HepG2 (cell line): ENCODE measurements around the gene LYPLA2. TPM values are rescaled to one million over a fixed set of nuclear protein-coding genes. Genes with fewer than 3 reads are reported as not detected.

ENCODE experiments used
- AGO1 ChIP-seq: fragments of 200-400 bp; formaldehyde crosslinking; IDR thresholded peaks from 2 replicates; pipeline ENCODE4 v1.6.1; 2017; ENCODE audit warnings: mild to moderate bottlenecking, low read depth, low read length, moderate library complexity; ENCODE audit not compliant: poor library complexity, severe bottlenecking
- FOSL2 ChIP-seq: sonication (generic); formaldehyde crosslinking; IDR thresholded peaks from 2 replicates; pipeline ENCODE4 v1.4.0; 2020; ENCODE audit warnings: missing genetic modification reagents
- GABPA ChIP-seq, 2 experiments: IDR thresholded peaks; 2 replicates each; pipeline ENCODE4 v1.6.1; 2011 to 2016; ENCODE audit warnings: low read depth in 2 of 2, low read length in 1 of 2, missing biosample characterization in 1 of 2, missing genetic modification characterization in 1 of 2
- MBD4 ChIP-seq: IDR thresholded peaks from 2 replicates; pipeline ENCODE4 v1.6.1; 2012; ENCODE audit warnings: low read length, inconsistent platforms, borderline replicate concordance
- PHF20 ChIP-seq: sonication (generic); formaldehyde crosslinking; IDR thresholded peaks from 2 replicates; pipeline ENCODE4 v1.5.0; 2020; ENCODE audit warnings: mild to moderate bottlenecking, missing genetic modification reagents
- PRDM4 ChIP-seq: sonication (generic); formaldehyde crosslinking; IDR thresholded peaks from 2 replicates; pipeline ENCODE4 v1.9.0; 2021; ENCODE audit warnings: missing genetic modification reagents, borderline replicate concordance
- SALL2 ChIP-seq: sonication (generic); formaldehyde crosslinking; IDR thresholded peaks from 2 replicates; pipeline ENCODE4 v1.8.1; 2023; ENCODE audit warnings: mild to moderate bottlenecking, missing genetic modification reagents, inconsistent platforms
- SIN3B ChIP-seq: fragments of 150-350 bp; IDR thresholded peaks from 2 replicates; pipeline ENCODE4 v1.6.1; 2014; ENCODE audit warnings: low read length
- ZHX2 ChIP-seq, 2 experiments: sonication (generic) in 1 of 2; formaldehyde crosslinking in 1 of 2; IDR thresholded peaks; 2 replicates each; pipeline versions ENCODE4 v1.6.1 to v1.9.0; 2014 to 2022; ENCODE audit warnings: antibody characterized with exemption in 1 of 2, borderline replicate concordance in 1 of 2, inconsistent platforms in 1 of 2, low read depth in 1 of 2, missing genetic modification reagents in 1 of 2
- ZNF350 ChIP-seq: sonication (generic); formaldehyde crosslinking; IDR thresholded peaks from 2 replicates; pipeline ENCODE4 v1.4.0; 2020; ENCODE audit warnings: mild to moderate bottlenecking, low read depth, missing genetic modification reagents, borderline replicate concordance
- ZNF589 ChIP-seq: sonication (generic); formaldehyde crosslinking; conservative IDR thresholded peaks from 2 replicates; pipeline ENCODE4 v1.8.0; 2022; ENCODE audit warnings: mild to moderate bottlenecking, moderate library complexity, missing genetic modification reagents
- ZNF710 ChIP-seq: sonication (generic); formaldehyde crosslinking; IDR thresholded peaks from 2 replicates; pipeline ENCODE4 v1.5.0; 2020; ENCODE audit warnings: mild to moderate bottlenecking, missing genetic modification reagents, borderline replicate concordance
- ZNF770 ChIP-seq: sonication (generic); formaldehyde crosslinking; IDR thresholded peaks from 2 replicates; pipeline ENCODE4 v1.5.0; 2020; ENCODE audit warnings: mild to moderate bottlenecking, missing genetic modification reagents
- polyA plus RNA-seq, 8 experiments: library from polyadenylated mRNA; depleted of rRNA in 3 of 8; stranded (reverse) in 7 of 8; unstranded in 1 of 8; fragments of >200 nt; fragmentation: Illumina TruSeq in 4 of 8; extraction: Trizol in 4 of 8; gene quantifications; 2 replicates each; pipeline versions ENCODE4 v1.2.1 to v1.2.3, GENCODE V29; 2011 to 2016; ENCODE audit warnings: low read depth in 4 of 8, missing spikeins in 1 of 8, mixed read lengths in 1 of 8; ENCODE audit not compliant: insufficient read depth in 1 of 8
- total RNA-seq, 5 experiments: library from RNA; depleted of rRNA; stranded (reverse); fragments of >200 nt; fragmentation: Illumina TruSeq; extraction: Trizol; gene quantifications; 2 replicates each; pipeline ENCODE4 v1.2.3, GENCODE V29; 2016; ENCODE audit warnings: low read depth in 1 of 5

The LYPLA2 gene
- total and polyA plus RNA-seq, 2 of the 13 experiments (the other 11 are each of a cell fraction or from before 2014, with no cell fraction given): 72.1 to 73.2 TPM

- TF ChIP-seq PHF20: peak; percentile 73; the same call in 1 of the 2 replicates
- TF ChIP-seq SALL2 (CRISPR knock-in tag): no peak
- peak; percentile 26; the same call in 1 of the 2 replicates for TF ChIP-seq ZNF770
- TF ChIP-seq ZHX2 (IDR thresholded peaks at IDR 0.05; ENCODE audit: low read depth): 0 out of 2 replicates have a peak, but pooled peaks have one; percentile 26
- TF ChIP-seq ZHX2 (CRISPR knock-in tag; IDR thresholded peaks at IDR 0.05; ENCODE audit: borderline replicate concordance): no peak
- peak; percentile 79 for TF ChIP-seq AGO1
- TF ChIP-seq FOSL2 (CRISPR knock-in tag): 0 out of 2 replicates have a peak, but pooled peaks have one; percentile 12
- no peak for TF ChIP-seq ZNF710 (CRISPR knock-in tag)
- TF ChIP-seq ZNF589 (CRISPR knock-in tag): no peak; the same call in 1 of the 2 replicates
- TF ChIP-seq GABPA (IDR thresholded peaks at IDR 0.05; ENCODE audit: low read depth, low read length): peak; percentile 94
- TF ChIP-seq GABPA (CRISPR knock-in tag; IDR thresholded peaks at IDR 0.05; ENCODE audit: low read depth): peak; percentile 81
- TF ChIP-seq ZNF350 (CRISPR knock-in tag): 0 out of 2 replicates have a peak, but pooled peaks have one; percentile 38
- no peak for TF ChIP-seq PRDM4 (CRISPR knock-in tag)
- TF ChIP-seq SIN3B: no peak
- TF ChIP-seq MBD4: no peak
Observed at GRCh38 chr1:23743287-23744152, 47.4 kb upstream of the LYPLA2 start, which contains the start of gene ELOA (continued).
